SK-N-SH (cell line): Measurements from ENCODE around the gene KASH5.

Experiments used
- EP300 ChIP-seq, 2 experiments: IDR thresholded peaks; 2 replicates each; pipeline versions ENCODE4 v1.4.0 to v1.6.1; 2012; ENCODE audit warnings: borderline replicate concordance in 1 of 2, low read depth in 1 of 2, low read length in 1 of 2
- MAX ChIP-seq: IDR thresholded peaks from 2 replicates; pipeline ENCODE4 v1.4.0; 2012; ENCODE audit warnings: low read depth
- RAD21 ChIP-seq: IDR thresholded peaks from 2 replicates; pipeline ENCODE4 v1.6.1; 2012; ENCODE audit warnings: mild to moderate bottlenecking, low read length
- TCF12 ChIP-seq: IDR thresholded peaks from 2 replicates; pipeline ENCODE4 v1.4.0; 2012
- YY1 ChIP-seq: IDR thresholded peaks from 2 replicates; pipeline ENCODE4 v1.4.0; 2012; ENCODE audit warnings: low read depth, mild to moderate bottlenecking
- ZBTB33 ChIP-seq: IDR thresholded peaks from 2 replicates; pipeline ENCODE4 v1.4.0; 2012; ENCODE audit warnings: low read depth, borderline replicate concordance
- TF ChIP-seq, protein P1 (sequence below): fragments of 200-600 bp; sonication (generic); IDR thresholded peaks from 2 replicates; pipeline ENCODE4 v1.6.1; 2017; ENCODE audit warnings: antibody characterized with exemption, mild to moderate bottlenecking, moderate library complexity
- TF ChIP-seq, protein P2 (sequence below): IDR thresholded peaks from 2 replicates; pipeline ENCODE4; 2012
- TF ChIP-seq, protein P3 (sequence below): IDR thresholded peaks from 2 replicates; pipeline ENCODE4 v1.6.1; 2012; ENCODE audit warnings: mild to moderate bottlenecking, low read depth, low read length, moderate library complexity

- TF ChIP-seq, protein P1, sequence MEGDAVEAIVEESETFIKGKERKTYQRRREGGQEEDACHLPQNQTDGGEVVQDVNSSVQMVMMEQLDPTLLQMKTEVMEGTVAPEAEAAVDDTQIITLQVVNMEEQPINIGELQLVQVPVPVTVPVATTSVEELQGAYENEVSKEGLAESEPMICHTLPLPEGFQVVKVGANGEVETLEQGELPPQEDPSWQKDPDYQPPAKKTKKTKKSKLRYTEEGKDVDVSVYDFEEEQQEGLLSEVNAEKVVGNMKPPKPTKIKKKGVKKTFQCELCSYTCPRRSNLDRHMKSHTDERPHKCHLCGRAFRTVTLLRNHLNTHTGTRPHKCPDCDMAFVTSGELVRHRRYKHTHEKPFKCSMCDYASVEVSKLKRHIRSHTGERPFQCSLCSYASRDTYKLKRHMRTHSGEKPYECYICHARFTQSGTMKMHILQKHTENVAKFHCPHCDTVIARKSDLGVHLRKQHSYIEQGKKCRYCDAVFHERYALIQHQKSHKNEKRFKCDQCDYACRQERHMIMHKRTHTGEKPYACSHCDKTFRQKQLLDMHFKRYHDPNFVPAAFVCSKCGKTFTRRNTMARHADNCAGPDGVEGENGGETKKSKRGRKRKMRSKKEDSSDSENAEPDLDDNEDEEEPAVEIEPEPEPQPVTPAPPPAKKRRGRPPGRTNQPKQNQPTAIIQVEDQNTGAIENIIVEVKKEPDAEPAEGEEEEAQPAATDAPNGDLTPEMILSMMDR = no peak
- TF ChIP-seq RAD21 = no peak
- TF ChIP-seq, protein P2, sequence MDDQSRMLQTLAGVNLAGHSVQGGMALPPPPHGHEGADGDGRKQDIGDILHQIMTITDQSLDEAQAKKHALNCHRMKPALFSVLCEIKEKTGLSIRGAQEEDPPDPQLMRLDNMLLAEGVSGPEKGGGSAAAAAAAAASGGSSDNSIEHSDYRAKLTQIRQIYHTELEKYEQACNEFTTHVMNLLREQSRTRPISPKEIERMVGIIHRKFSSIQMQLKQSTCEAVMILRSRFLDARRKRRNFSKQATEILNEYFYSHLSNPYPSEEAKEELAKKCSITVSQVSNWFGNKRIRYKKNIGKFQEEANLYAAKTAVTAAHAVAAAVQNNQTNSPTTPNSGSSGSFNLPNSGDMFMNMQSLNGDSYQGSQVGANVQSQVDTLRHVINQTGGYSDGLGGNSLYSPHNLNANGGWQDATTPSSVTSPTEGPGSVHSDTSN = no peak
- no peak for TF ChIP-seq EP300 (IDR thresholded peaks at IDR 0.05; ENCODE audit: borderline replicate concordance in 1 of 2, low read depth in 1 of 2, low read length in 1 of 2)
- no peak for TF ChIP-seq ZBTB33
- TF ChIP-seq, protein P3, sequence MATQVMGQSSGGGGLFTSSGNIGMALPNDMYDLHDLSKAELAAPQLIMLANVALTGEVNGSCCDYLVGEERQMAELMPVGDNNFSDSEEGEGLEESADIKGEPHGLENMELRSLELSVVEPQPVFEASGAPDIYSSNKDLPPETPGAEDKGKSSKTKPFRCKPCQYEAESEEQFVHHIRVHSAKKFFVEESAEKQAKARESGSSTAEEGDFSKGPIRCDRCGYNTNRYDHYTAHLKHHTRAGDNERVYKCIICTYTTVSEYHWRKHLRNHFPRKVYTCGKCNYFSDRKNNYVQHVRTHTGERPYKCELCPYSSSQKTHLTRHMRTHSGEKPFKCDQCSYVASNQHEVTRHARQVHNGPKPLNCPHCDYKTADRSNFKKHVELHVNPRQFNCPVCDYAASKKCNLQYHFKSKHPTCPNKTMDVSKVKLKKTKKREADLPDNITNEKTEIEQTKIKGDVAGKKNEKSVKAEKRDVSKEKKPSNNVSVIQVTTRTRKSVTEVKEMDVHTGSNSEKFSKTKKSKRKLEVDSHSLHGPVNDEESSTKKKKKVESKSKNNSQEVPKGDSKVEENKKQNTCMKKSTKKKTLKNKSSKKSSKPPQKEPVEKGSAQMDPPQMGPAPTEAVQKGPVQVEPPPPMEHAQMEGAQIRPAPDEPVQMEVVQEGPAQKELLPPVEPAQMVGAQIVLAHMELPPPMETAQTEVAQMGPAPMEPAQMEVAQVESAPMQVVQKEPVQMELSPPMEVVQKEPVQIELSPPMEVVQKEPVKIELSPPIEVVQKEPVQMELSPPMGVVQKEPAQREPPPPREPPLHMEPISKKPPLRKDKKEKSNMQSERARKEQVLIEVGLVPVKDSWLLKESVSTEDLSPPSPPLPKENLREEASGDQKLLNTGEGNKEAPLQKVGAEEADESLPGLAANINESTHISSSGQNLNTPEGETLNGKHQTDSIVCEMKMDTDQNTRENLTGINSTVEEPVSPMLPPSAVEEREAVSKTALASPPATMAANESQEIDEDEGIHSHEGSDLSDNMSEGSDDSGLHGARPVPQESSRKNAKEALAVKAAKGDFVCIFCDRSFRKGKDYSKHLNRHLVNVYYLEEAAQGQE = no peak
- TF ChIP-seq MAX = no peak
- TF ChIP-seq TCF12 = no peak
- TF ChIP-seq YY1 = no peak
These were observed 20.9 kb downstream of the KASH5 start for GRCh38 chr19:49408816-49409440.
